K562 (cell line): ENCODE results near the gene LDLR. TPM values are rescaled to one million over a fixed set of nuclear protein-coding genes. Genes with fewer than 3 reads are reported as not detected.
A peak's percentile ranks its signal among the peaks of the same experiment; 100 is the strongest.

ENCODE experiments used
- BMI1 ChIP-seq: fragments of 150-350 bp; IDR thresholded peaks from 2 replicates; pipeline ENCODE4 v1.6.1; 2014; ENCODE audit warnings: low read length
- FOSL1 ChIP-seq: fragments of 200-800 bp; sonication (Bioruptor generic); conservative IDR thresholded peaks from 2 replicates; pipeline ENCODE4 v1.6.1; 2016; ENCODE audit warnings: missing genetic modification characterization, missing compliant biosample characterization
- HDAC8 ChIP-seq: fragments of 450-650 bp; IDR thresholded peaks from 2 replicates; pipeline ENCODE4 v1.6.1; 2016; ENCODE audit warnings: mild to moderate bottlenecking, missing genetic modification characterization, moderate library complexity, missing compliant biosample characterization
- MED1 ChIP-seq: sonication (generic); formaldehyde crosslinking; IDR thresholded peaks from 2 replicates; pipeline ENCODE4 v1.8.1; 2023; ENCODE audit warnings: missing genetic modification reagents, borderline replicate concordance
- NFYB ChIP-seq: IDR thresholded peaks from 2 replicates; pipeline ENCODE4 v1.6.1; 2011; ENCODE audit warnings: mild to moderate bottlenecking, moderate library complexity; ENCODE audit not compliant: insufficient read length; ENCODE audit errors: extremely low read depth
- SPI1 ChIP-seq: IDR thresholded peaks from 2 replicates; pipeline ENCODE4 v1.6.1; 2011; ENCODE audit warnings: low read depth, low read length, control low read depth, borderline replicate concordance
- TAF7 ChIP-seq: fragments of 450-650 bp; IDR thresholded peaks from 2 replicates; pipeline ENCODE4 v1.6.1; 2016; ENCODE audit warnings: missing genetic modification characterization, missing compliant biosample characterization
- TGIF2 ChIP-seq: sonication (generic); formaldehyde crosslinking; IDR thresholded peaks from 2 replicates; pipeline ENCODE4 v1.8.1; 2022; ENCODE audit warnings: mild to moderate bottlenecking, missing genetic modification reagents, moderate library complexity
- ZBTB1 ChIP-seq: sonication (generic); formaldehyde crosslinking; IDR thresholded peaks from 2 replicates; pipeline ENCODE4 v1.8.1; 2023; ENCODE audit warnings: missing genetic modification reagents, low read depth, mild to moderate bottlenecking, borderline replicate concordance
- ZNF551 ChIP-seq: fragments of 250-450 bp; sonication (Bioruptor Pico); IDR thresholded peaks from 2 replicates; pipeline ENCODE4 v1.5.0; 2021; ENCODE audit warnings: mild to moderate bottlenecking, moderate library complexity
- polyA plus RNA-seq, 8 experiments: library from polyadenylated mRNA; depleted of rRNA in 4 of 8; stranded (reverse) in 5 of 8; unstranded in 3 of 8; fragments of >200 nt; fragmentation: Nextera tagmentation in 2 of 8; fragmentation: Illumina TruSeq in 1 of 8; extraction: Ambion mirVana in 2 of 8; extraction: Trizol in 1 of 8; gene quantifications; 2 replicates each; pipeline versions ENCODE4 v1.2.1 to v1.2.3, GENCODE V29; 2011 to 2014; ENCODE audit warnings: inconsistent platforms in 1 of 8, missing spikeins in 1 of 8
- total RNA-seq, 7 experiments: library from RNA; depleted of rRNA in 6 of 7; stranded (reverse); fragments of >200 nt in 6 of 7; fragmentation: Illumina TruSeq in 2 of 7; extraction: Trizol in 2 of 7; gene quantifications; 2 replicates each; pipeline versions ENCODE4 v1.2.1 to v1.2.3, GENCODE V29; 2011 to 2021; ENCODE audit warnings: low replicate concordance in 1 of 7
- TF ChIP-seq, protein P1 (sequence below): IDR thresholded peaks from 3 replicates; pipeline ENCODE4 v1.6.1; 2011; ENCODE audit warnings: borderline replicate concordance, mild to moderate bottlenecking, moderate library complexity; ENCODE audit not compliant: insufficient read length; ENCODE audit errors: extremely low read depth
- TF ChIP-seq, protein P2 (sequence below): fragments of 250-450 bp; sonication (Bioruptor Pico); IDR thresholded peaks from 2 replicates; pipeline ENCODE4 v1.8.0; 2021; ENCODE audit warnings: borderline replicate concordance, mild to moderate bottlenecking, moderate library complexity; ENCODE audit not compliant: poor library complexity, severe bottlenecking
- TF ChIP-seq, protein P3 (sequence below), 2 experiments: fragments of 450-650 bp; formaldehyde crosslinking in 1 of 2; IDR thresholded peaks; 2 replicates each; pipeline versions ENCODE4 v1.4.0 to v1.6.1; 2014 to 2020; ENCODE audit warnings: mild to moderate bottlenecking in 2 of 2, borderline replicate concordance in 1 of 2, low read depth in 1 of 2
- TF ChIP-seq, protein P4 (sequence below): fragments of 250-450 bp; sonication (Bioruptor Pico); IDR thresholded peaks from 2 replicates; pipeline ENCODE4 v1.8.0; 2022; ENCODE audit warnings: moderate library complexity, mild to moderate bottlenecking, inconsistent platforms

The LDLR gene
- total and polyA plus RNA-seq, 9 of the 15 experiments (the other 6 are each of a cell fraction or from before 2014, with no cell fraction given), result 19.9 to 114 (median 56.3) TPM

DNA sequence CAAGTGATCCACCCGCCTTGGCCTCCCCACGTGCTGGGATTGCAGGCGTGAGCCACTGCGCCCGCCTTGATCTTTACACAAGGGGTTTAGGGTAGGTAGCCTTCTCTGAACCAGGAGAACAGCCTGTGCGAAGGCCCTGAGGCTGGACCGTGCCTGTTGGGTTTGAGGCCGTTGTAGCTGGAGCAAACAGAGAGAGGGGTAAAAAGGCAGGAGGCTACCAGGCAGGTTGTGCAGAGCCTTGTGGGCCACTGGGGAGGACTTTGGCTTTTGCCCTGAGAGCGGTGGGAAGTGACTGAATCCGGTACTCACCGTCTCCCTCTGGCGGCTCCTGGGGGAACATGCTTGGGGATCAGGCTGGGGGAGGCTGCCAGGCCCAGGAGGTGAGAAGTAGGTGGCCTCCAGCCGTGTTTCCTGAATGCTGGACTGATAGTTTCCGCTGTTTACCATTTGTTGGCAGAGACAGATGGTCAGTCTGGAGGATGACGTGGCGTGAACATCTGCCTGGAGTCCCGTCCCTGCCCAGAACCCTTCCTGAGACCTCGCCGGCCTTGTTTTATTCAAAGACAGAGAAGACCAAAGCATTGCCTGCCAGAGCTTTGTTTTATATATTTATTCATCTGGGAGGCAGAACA lies 41.7 kb downstream of the LDLR start (continued):
- TF ChIP-seq, protein P1, sequence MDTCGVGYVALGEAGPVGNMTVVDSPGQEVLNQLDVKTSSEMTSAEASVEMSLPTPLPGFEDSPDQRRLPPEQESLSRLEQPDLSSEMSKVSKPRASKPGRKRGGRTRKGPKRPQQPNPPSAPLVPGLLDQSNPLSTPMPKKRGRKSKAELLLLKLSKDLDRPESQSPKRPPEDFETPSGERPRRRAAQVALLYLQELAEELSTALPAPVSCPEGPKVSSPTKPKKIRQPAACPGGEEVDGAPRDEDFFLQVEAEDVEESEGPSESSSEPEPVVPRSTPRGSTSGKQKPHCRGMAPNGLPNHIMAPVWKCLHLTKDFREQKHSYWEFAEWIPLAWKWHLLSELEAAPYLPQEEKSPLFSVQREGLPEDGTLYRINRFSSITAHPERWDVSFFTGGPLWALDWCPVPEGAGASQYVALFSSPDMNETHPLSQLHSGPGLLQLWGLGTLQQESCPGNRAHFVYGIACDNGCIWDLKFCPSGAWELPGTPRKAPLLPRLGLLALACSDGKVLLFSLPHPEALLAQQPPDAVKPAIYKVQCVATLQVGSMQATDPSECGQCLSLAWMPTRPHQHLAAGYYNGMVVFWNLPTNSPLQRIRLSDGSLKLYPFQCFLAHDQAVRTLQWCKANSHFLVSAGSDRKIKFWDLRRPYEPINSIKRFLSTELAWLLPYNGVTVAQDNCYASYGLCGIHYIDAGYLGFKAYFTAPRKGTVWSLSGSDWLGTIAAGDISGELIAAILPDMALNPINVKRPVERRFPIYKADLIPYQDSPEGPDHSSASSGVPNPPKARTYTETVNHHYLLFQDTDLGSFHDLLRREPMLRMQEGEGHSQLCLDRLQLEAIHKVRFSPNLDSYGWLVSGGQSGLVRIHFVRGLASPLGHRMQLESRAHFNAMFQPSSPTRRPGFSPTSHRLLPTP, result no peak
- TF ChIP-seq, protein P2, sequence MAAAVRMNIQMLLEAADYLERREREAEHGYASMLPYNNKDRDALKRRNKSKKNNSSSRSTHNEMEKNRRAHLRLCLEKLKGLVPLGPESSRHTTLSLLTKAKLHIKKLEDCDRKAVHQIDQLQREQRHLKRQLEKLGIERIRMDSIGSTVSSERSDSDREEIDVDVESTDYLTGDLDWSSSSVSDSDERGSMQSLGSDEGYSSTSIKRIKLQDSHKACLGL (CRISPR knock-in tag), result no peak
- no peak for TF ChIP-seq MED1 (CRISPR knock-in tag)
- no peak for TF ChIP-seq FOSL1 (tag)
- TF ChIP-seq, protein P3, sequence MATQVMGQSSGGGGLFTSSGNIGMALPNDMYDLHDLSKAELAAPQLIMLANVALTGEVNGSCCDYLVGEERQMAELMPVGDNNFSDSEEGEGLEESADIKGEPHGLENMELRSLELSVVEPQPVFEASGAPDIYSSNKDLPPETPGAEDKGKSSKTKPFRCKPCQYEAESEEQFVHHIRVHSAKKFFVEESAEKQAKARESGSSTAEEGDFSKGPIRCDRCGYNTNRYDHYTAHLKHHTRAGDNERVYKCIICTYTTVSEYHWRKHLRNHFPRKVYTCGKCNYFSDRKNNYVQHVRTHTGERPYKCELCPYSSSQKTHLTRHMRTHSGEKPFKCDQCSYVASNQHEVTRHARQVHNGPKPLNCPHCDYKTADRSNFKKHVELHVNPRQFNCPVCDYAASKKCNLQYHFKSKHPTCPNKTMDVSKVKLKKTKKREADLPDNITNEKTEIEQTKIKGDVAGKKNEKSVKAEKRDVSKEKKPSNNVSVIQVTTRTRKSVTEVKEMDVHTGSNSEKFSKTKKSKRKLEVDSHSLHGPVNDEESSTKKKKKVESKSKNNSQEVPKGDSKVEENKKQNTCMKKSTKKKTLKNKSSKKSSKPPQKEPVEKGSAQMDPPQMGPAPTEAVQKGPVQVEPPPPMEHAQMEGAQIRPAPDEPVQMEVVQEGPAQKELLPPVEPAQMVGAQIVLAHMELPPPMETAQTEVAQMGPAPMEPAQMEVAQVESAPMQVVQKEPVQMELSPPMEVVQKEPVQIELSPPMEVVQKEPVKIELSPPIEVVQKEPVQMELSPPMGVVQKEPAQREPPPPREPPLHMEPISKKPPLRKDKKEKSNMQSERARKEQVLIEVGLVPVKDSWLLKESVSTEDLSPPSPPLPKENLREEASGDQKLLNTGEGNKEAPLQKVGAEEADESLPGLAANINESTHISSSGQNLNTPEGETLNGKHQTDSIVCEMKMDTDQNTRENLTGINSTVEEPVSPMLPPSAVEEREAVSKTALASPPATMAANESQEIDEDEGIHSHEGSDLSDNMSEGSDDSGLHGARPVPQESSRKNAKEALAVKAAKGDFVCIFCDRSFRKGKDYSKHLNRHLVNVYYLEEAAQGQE (IDR thresholded peaks at IDR 0.05; ENCODE audit: borderline replicate concordance), result peak; percentile 21; the same call in 1 of the 2 replicates
- TF ChIP-seq, protein P3 (CRISPR knock-in tag; IDR thresholded peaks at IDR 0.05; ENCODE audit: low read depth), result no peak
- TF ChIP-seq SPI1, result peak; percentile 33; the same call in 1 of the 2 replicates
- no peak for TF ChIP-seq ZNF551 (CRISPR knock-in tag)
- TF ChIP-seq TGIF2 (CRISPR knock-in tag), result no peak
- no peak for TF ChIP-seq NFYB
- no peak for TF ChIP-seq BMI1
- no peak for TF ChIP-seq TAF7 (tag)
- TF ChIP-seq ZBTB1 (CRISPR knock-in tag), result no peak
- TF ChIP-seq HDAC8, result no peak
- TF ChIP-seq, protein P4, sequence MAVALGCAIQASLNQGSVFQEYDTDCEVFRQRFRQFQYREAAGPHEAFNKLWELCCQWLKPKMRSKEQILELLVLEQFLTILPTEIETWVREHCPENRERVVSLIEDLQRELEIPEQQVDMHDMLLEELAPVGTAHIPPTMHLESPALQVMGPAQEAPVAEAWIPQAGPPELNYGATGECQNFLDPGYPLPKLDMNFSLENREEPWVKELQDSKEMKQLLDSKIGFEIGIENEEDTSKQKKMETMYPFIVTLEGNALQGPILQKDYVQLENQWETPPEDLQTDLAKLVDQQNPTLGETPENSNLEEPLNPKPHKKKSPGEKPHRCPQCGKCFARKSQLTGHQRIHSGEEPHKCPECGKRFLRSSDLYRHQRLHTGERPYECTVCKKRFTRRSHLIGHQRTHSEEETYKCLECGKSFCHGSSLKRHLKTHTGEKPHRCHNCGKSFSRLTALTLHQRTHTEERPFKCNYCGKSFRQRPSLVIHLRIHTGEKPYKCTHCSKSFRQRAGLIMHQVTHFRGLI (CRISPR knock-in tag), result no peak
